NOMO-1 treated with dmso at 0.1 percent for 144 hours (cell line): Measurements from ENCODE around the gene FAM210B.
"Not testable (repeated sequence)": the region's sequence is repeated elsewhere in the genome, so short reads cannot be mapped to it uniquely, and the experiment has no call there.

ENCODE experiments used
- DNase-seq: peaks from one replicate; lab custom pipeline; 2025; ENCODE audit not compliant: unreplicated experiment; lab: John Stamatoyannopoulos, UW

FAM210B gene

GRCh38 chr20:56358600-56359211 is at the start of gene FAM210B:
TSS of gene FAM210B (plus strand) at chr20:56358974. CDS start at chr20:56359006, 32 bp downstream.
- DNase-seq: peak; percentile 69

- DNase-seq: no peak
These were observed 42.7 kb upstream of the FAM210B start for GRCh38 chr20:56316051-56316450.

- DNase-seq: no peak
These were observed 42.3 kb upstream of the FAM210B start for GRCh38 chr20:56316483-56316882.

GRCh38 chr20:56322681-56323080 is 36.1 kb upstream of the FAM210B start:
- no peak for DNase-seq

GRCh38 chr20:56323206-56323605 is 35.6 kb upstream of the FAM210B start:
- no peak for DNase-seq

GRCh38 chr20:56323656-56324055 is 35.1 kb upstream of the FAM210B start:
- no peak for DNase-seq

- DNase-seq: no peak
These were observed 34.0 kb upstream of the FAM210B start for GRCh38 chr20:56324806-56325205.

- DNase-seq: no peak
These were observed 29.9 kb upstream of the FAM210B start for GRCh38 chr20:56328861-56329260.

- DNase-seq: not testable (repeated sequence)
These were observed 22.1 kb upstream of the FAM210B start for GRCh38 chr20:56336709-56337108.

- no peak for DNase-seq
These were observed 16.0 kb upstream of the FAM210B start for GRCh38 chr20:56342783-56343182.

- no peak for DNase-seq
These were observed 14.9 kb upstream of the FAM210B start for GRCh38 chr20:56343861-56344381.

- no peak for DNase-seq
These were observed 12.9 kb upstream of the FAM210B start for GRCh38 chr20:56345911-56346310.

- no peak for DNase-seq
These were observed 11.0 kb upstream of the FAM210B start for GRCh38 chr20:56347628-56348304.

- DNase-seq: no peak
These were observed 10.5 kb upstream of the FAM210B start for GRCh38 chr20:56348305-56348693.

- DNase-seq: no peak
These were observed 10.0 kb upstream of the FAM210B start for GRCh38 chr20:56348746-56349145.

GRCh38 chr20:56350842-56351241 is 7.9 kb upstream of the FAM210B start:
- DNase-seq: no peak

GRCh38 chr20:56352345-56353055 is 6.3 kb upstream of the FAM210B start:
- no peak for DNase-seq

GRCh38 chr20:56353356-56353755 is 5.4 kb upstream of the FAM210B start:
- no peak for DNase-seq

GRCh38 chr20:56358070-56358469 is 704 bp upstream of the FAM210B start:
- DNase-seq: no peak

GRCh38 chr20:56359212-56360132 is 698 bp downstream of the FAM210B start:
- DNase-seq: no peak
